Endothelial cell of umbilical vein (primary cell): Measurements from ENCODE around the gene CD151. TPM values are rescaled to one million over a fixed set of nuclear protein-coding genes. Genes with fewer than 3 reads are reported as not detected.

Experiments
- BruUV-seq: library from RNA; stranded (reverse); fragments of 400-500 nt; replicated peaks from 2 replicates; lab custom pipeline; 2021; lab: Mats Ljungman, UMichigan
- CTCF ChIA-PET: fragments of 300-600, 350-600 bp; sonication (Branson Sonifier 250); formaldehyde crosslinking; loops from one replicate; lab custom pipeline; 2021; ENCODE audit warnings: antibody characterized with exemption, inconsistent platforms; lab: Charles Lee
- POLR2A ChIA-PET: fragments of 300-600, 350-600 bp; sonication (Branson Sonifier 250); formaldehyde crosslinking; loops from one replicate; lab custom pipeline; 2021; ENCODE audit warnings: antibody characterized with exemption, inconsistent platforms; lab: Charles Lee
- DNase-seq: peaks from one replicate; pipeline ENCODE4 v3.0.0-alpha.2; 2011; ENCODE audit warnings: low read depth, low spot score
- FAIRE-seq: peaks from 2 replicates; lab custom pipeline; 2011; peaks lifted over from hg19 to GRCh38; lab: Jason Lieb, UNC
- H2AFZ ChIP-seq: 2 replicates; pipeline ENCODE4 v1.6.0; 2012; ENCODE audit warnings: low read depth, low read length, control low read depth, inconsistent platforms
- H3K27ac ChIP-seq: 2 replicates; pipeline ENCODE4 v1.5.1; 2011; ENCODE audit warnings: low read depth, mild to moderate bottlenecking, control low read depth, low read length, moderate library complexity; ENCODE audit not compliant: insufficient read depth
- H3K27me3 ChIP-seq, 2 experiments: 2 replicates each; pipeline versions ENCODE4 v1.6.0 to v1.6.1; 2011; ENCODE audit warnings: low read length in 2 of 2, mixed read lengths in 1 of 2; ENCODE audit not compliant: control insufficient read depth in 2 of 2, insufficient read depth in 2 of 2
- H3K36me3 ChIP-seq, 2 experiments: 2 replicates in 1 of 2; 3 replicates in 1 of 2; pipeline ENCODE4 v1.5.1; 2011; ENCODE audit warnings: low read length in 2 of 2, mild to moderate bottlenecking in 1 of 2, moderate library complexity in 1 of 2; ENCODE audit not compliant: control insufficient read depth in 2 of 2, insufficient read depth in 2 of 2; ENCODE audit errors: extremely low read depth in 1 of 2
- H3K4me1 ChIP-seq: 3 replicates; pipeline ENCODE4 v1.5.1; 2011; ENCODE audit warnings: mild to moderate bottlenecking, low read length; ENCODE audit not compliant: control insufficient read depth, insufficient read depth; ENCODE audit errors: extremely low read depth
- H3K4me2 ChIP-seq: 2 replicates; pipeline ENCODE4 v1.6.1; 2011; ENCODE audit warnings: low read length, control low read depth, mixed read lengths; ENCODE audit not compliant: insufficient read depth
- H3K4me3 ChIP-seq, 3 experiments: fragments of 200-600 bp in 1 of 3; sonication (generic), shearing (Covaris generic) in 1 of 3; replicated peaks in 1 of 3; 2 replicates each; pipeline ENCODE4 v1.5.1; 2011 to 2016; ENCODE audit warnings: control low read depth in 3 of 3, low read length in 3 of 3, mild to moderate bottlenecking in 2 of 3, inconsistent platforms in 1 of 3, low read depth in 1 of 3, moderate library complexity in 1 of 3; ENCODE audit not compliant: insufficient read depth in 1 of 3
- H3K79me2 ChIP-seq: 2 replicates; pipeline ENCODE4 v1.6.0; 2012; ENCODE audit warnings: low read length, inconsistent platforms; ENCODE audit not compliant: control insufficient read depth, insufficient read depth
- H3K9ac ChIP-seq: replicated peaks from 2 replicates; pipeline ENCODE3; 2011; ENCODE audit warnings: low read length, control low read depth; ENCODE audit not compliant: insufficient read depth; ENCODE audit errors: extremely low read depth
- H3K9me1 ChIP-seq: replicated peaks from 3 replicates; pipeline ENCODE4 v1.6.0; 2011; ENCODE audit warnings: mild to moderate bottlenecking, low read length; ENCODE audit not compliant: control insufficient read depth, insufficient read depth; ENCODE audit errors: extremely low read depth
- H3K9me3 ChIP-seq: replicated peaks from 2 replicates; pipeline ENCODE4 v1.5.1; 2012; ENCODE audit warnings: low read length, inconsistent platforms; ENCODE audit not compliant: control insufficient read depth, insufficient read depth
- H4K20me1 ChIP-seq: replicated peaks from 2 replicates; pipeline ENCODE3; 2011; ENCODE audit warnings: mild to moderate bottlenecking, low read length; ENCODE audit not compliant: control insufficient read depth, insufficient read depth; ENCODE audit errors: extremely low read depth
- EZH2 ChIP-seq: IDR thresholded peaks from 2 replicates; pipeline ENCODE4 v1.6.1; 2012; ENCODE audit warnings: borderline replicate concordance, low read depth, mild to moderate bottlenecking, moderate library complexity, low read length, inconsistent platforms; ENCODE audit not compliant: severe bottlenecking
- FOS ChIP-seq: IDR thresholded peaks from 2 replicates; pipeline ENCODE4 v1.6.1; 2011; ENCODE audit warnings: mild to moderate bottlenecking, low read length, moderate library complexity, borderline replicate concordance; ENCODE audit not compliant: insufficient read depth
- GATA2 ChIP-seq: IDR thresholded peaks from 2 replicates; pipeline ENCODE4 v1.7.0; 2011; ENCODE audit warnings: low read depth, mild to moderate bottlenecking, moderate library complexity, mixed read lengths, low read length; ENCODE audit not compliant: insufficient read length, insufficient read depth
- JUN ChIP-seq: IDR thresholded peaks from 2 replicates; pipeline ENCODE4 v1.6.1; 2011; ENCODE audit warnings: borderline replicate concordance, low read depth; ENCODE audit not compliant: insufficient read length, insufficient read depth
- MAX ChIP-seq: IDR thresholded peaks from 2 replicates; pipeline ENCODE4 v1.6.1; 2011; ENCODE audit not compliant: insufficient read depth, insufficient read length
- MYC ChIP-seq: IDR thresholded peaks from one replicate; pipeline ENCODE4 v1.6.1; 2011; ENCODE audit warnings: mild to moderate bottlenecking, low read depth, low read length
- POLR2A ChIP-seq: IDR thresholded peaks from 2 replicates; pipeline ENCODE4 v1.6.1; 2012; ENCODE audit warnings: low read depth, mild to moderate bottlenecking, control low read depth, low read length
- POLR2AphosphoS5 ChIP-seq: IDR thresholded peaks from 2 replicates; pipeline ENCODE4 v1.6.1; 2012; ENCODE audit warnings: low read depth, mild to moderate bottlenecking, control low read depth, low read length, moderate library complexity; ENCODE audit not compliant: insufficient read depth
- dilution Hi-C: fragments of 300-500 bp; cut with MboI; formaldehyde crosslinking; loops from one replicate; pipeline ENCODE4 v1.15.0; 2019; ENCODE audit warnings: low sequenced_read_pairs; ENCODE audit not compliant: extremely low pct_ligation_motif_present
- intact Hi-C: fragments of 100-400 bp; cut with micrococcal nuclease; formaldehyde crosslinking; loops from one replicate; pipeline ENCODE4 v1.10.0; 2022
- polyA plus RNA-seq, 4 experiments: library from polyadenylated mRNA; depleted of rRNA in 3 of 4; stranded (reverse) in 3 of 4; unstranded in 1 of 4; fragments of >200 nt; gene quantifications; 2 replicates each; pipeline versions ENCODE4 v1.2.1 to v1.2.3, GENCODE V29; 2011 to 2012; ENCODE audit warnings: missing spikeins in 1 of 4
- total RNA-seq: library from RNA; stranded (reverse); gene quantifications from 2 replicates; pipeline ENCODE4 v1.2.3, GENCODE V29; 2021
- TF ChIP-seq, protein P1 (sequence below), 2 donors: IDR thresholded peaks; 1 replicate in 1 of 2; 2 replicates in 1 of 2; pipeline ENCODE4 v1.5.1; 2011; ENCODE audit warnings: low read length in 2 of 2, mild to moderate bottlenecking in 2 of 2, moderate library complexity in 2 of 2, control low read depth in 1 of 2, inconsistent platforms in 1 of 2, low read depth in 1 of 2; ENCODE audit not compliant: insufficient read depth in 1 of 2; ENCODE audit errors: extremely low read depth in 1 of 2

The CD151 gene
- total and polyA plus RNA-seq, 2 donors (not counting 3 experiments of a cell fraction or from before 2014, with no cell fraction given): 515 to 1,090 TPM

DNA sequence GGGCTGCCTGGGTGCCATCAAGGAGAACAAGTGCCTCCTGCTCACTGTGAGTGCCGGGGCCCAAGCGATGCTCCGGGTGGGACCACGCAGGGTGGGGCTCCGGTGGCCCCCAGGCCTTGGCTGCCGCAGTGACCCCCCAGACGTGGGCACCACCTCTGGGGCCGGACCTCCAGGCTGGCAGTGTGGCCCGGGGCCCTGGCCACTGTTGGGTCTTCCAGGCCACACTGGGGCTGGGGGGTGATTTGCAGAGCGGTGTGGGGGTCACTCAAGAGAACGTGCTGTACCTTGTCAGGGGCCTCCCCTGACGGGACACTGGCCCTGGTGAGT lies 29.9 kb downstream of the CD151 start:
- H3K36me3 ChIP-seq: peaks cover 0 to 11% of the 10 kb centered on the region in 2 experiments
- TF ChIP-seq MAX (no peak), EZH2 (no peak), GATA2 (no peak), FOS (no peak), JUN (no peak), MYC (no peak), POLR2AphosphoS5 (no peak), POLR2A (no peak)
- TF ChIP-seq, protein P1, sequence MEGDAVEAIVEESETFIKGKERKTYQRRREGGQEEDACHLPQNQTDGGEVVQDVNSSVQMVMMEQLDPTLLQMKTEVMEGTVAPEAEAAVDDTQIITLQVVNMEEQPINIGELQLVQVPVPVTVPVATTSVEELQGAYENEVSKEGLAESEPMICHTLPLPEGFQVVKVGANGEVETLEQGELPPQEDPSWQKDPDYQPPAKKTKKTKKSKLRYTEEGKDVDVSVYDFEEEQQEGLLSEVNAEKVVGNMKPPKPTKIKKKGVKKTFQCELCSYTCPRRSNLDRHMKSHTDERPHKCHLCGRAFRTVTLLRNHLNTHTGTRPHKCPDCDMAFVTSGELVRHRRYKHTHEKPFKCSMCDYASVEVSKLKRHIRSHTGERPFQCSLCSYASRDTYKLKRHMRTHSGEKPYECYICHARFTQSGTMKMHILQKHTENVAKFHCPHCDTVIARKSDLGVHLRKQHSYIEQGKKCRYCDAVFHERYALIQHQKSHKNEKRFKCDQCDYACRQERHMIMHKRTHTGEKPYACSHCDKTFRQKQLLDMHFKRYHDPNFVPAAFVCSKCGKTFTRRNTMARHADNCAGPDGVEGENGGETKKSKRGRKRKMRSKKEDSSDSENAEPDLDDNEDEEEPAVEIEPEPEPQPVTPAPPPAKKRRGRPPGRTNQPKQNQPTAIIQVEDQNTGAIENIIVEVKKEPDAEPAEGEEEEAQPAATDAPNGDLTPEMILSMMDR (IDR thresholded peaks at IDR 0.05; ENCODE audit: extremely low read depth in 1 of 2, insufficient read depth in 1 of 2, low read depth in 1 of 2, low read length in 2 of 2): no peak
- DNase-seq (no peak), FAIRE-seq (no peak)
- no peak overlapping the region for H2AFZ ChIP-seq
- BruUV-seq: no TSS peak
- intact Hi-C loops: no loop called here
- POLR2A ChIA-PET: no interaction called here
- no peaks in the 10 kb centered on the region for H3K79me2 ChIP-seq
- H3K9me1 ChIP-seq: no peaks in the 10 kb centered on the region
- H4K20me1 ChIP-seq: no peaks in the 10 kb centered on the region
- H3K4me2 ChIP-seq: no peak overlapping the region
- H3K27me3 ChIP-seq: no peaks in the 10 kb centered on the region
- no peaks in the 10 kb centered on the region for H3K9me3 ChIP-seq
- no peak overlapping the region for H3K9ac ChIP-seq
- CTCF ChIA-PET: no interaction called here
- no peak overlapping the region for H3K27ac ChIP-seq
- H3K4me1 ChIP-seq: no peaks in the 10 kb centered on the region
- no peak overlapping the region for H3K4me3 ChIP-seq
- dilution Hi-C loops: no loop called here
